Endothelial cell of umbilical vein (primary cell): ENCODE data around the gene CHIT1. TPM values are rescaled to one million over a fixed set of nuclear protein-coding genes. Genes with fewer than 3 reads are reported as not detected.
A peak's percentile ranks its signal among the peaks of the same experiment; 100 is the strongest.

ENCODE experiments used
- BruUV-seq: library from RNA; stranded (reverse); fragments of 400-500 nt; replicated peaks from 2 replicates; lab custom pipeline; 2021; lab: Mats Ljungman, UMichigan
- CTCF ChIA-PET: fragments of 300-600, 350-600 bp; sonication (Branson Sonifier 250); formaldehyde crosslinking; loops from one replicate; lab custom pipeline; 2021; ENCODE audit warnings: antibody characterized with exemption, inconsistent platforms; lab: Charles Lee
- POLR2A ChIA-PET: fragments of 300-600, 350-600 bp; sonication (Branson Sonifier 250); formaldehyde crosslinking; loops from one replicate; lab custom pipeline; 2021; ENCODE audit warnings: antibody characterized with exemption, inconsistent platforms; lab: Charles Lee
- DNase-seq: peaks from one replicate; pipeline ENCODE4 v3.0.0-alpha.2; 2011; ENCODE audit warnings: low read depth, low spot score
- FAIRE-seq: peaks from 2 replicates; lab custom pipeline; 2011; peaks lifted over from hg19 to GRCh38; lab: Jason Lieb, UNC
- H2AFZ ChIP-seq: 2 replicates; pipeline ENCODE4 v1.6.0; 2012; ENCODE audit warnings: low read depth, low read length, control low read depth, inconsistent platforms
- H3K27ac ChIP-seq: 2 replicates; pipeline ENCODE4 v1.5.1; 2011; ENCODE audit warnings: low read depth, mild to moderate bottlenecking, control low read depth, low read length, moderate library complexity; ENCODE audit not compliant: insufficient read depth
- H3K27me3 ChIP-seq, 2 experiments: 2 replicates each; pipeline versions ENCODE4 v1.6.0 to v1.6.1; 2011; ENCODE audit warnings: low read length in 2 of 2, mixed read lengths in 1 of 2; ENCODE audit not compliant: control insufficient read depth in 2 of 2, insufficient read depth in 2 of 2
- H3K36me3 ChIP-seq, 2 experiments: 2 replicates in 1 of 2; 3 replicates in 1 of 2; pipeline ENCODE4 v1.5.1; 2011; ENCODE audit warnings: low read length in 2 of 2, mild to moderate bottlenecking in 1 of 2, moderate library complexity in 1 of 2; ENCODE audit not compliant: control insufficient read depth in 2 of 2, insufficient read depth in 2 of 2; ENCODE audit errors: extremely low read depth in 1 of 2
- H3K4me1 ChIP-seq: 3 replicates; pipeline ENCODE4 v1.5.1; 2011; ENCODE audit warnings: mild to moderate bottlenecking, low read length; ENCODE audit not compliant: control insufficient read depth, insufficient read depth; ENCODE audit errors: extremely low read depth
- H3K4me2 ChIP-seq: 2 replicates; pipeline ENCODE4 v1.6.1; 2011; ENCODE audit warnings: low read length, control low read depth, mixed read lengths; ENCODE audit not compliant: insufficient read depth
- H3K4me3 ChIP-seq, 3 experiments: fragments of 200-600 bp in 1 of 3; sonication (generic), shearing (Covaris generic) in 1 of 3; replicated peaks in 1 of 3; 2 replicates each; pipeline ENCODE4 v1.5.1; 2011 to 2016; ENCODE audit warnings: control low read depth in 3 of 3, low read length in 3 of 3, mild to moderate bottlenecking in 2 of 3, inconsistent platforms in 1 of 3, low read depth in 1 of 3, moderate library complexity in 1 of 3; ENCODE audit not compliant: insufficient read depth in 1 of 3
- H3K79me2 ChIP-seq: 2 replicates; pipeline ENCODE4 v1.6.0; 2012; ENCODE audit warnings: low read length, inconsistent platforms; ENCODE audit not compliant: control insufficient read depth, insufficient read depth
- H3K9ac ChIP-seq: replicated peaks from 2 replicates; pipeline ENCODE3; 2011; ENCODE audit warnings: low read length, control low read depth; ENCODE audit not compliant: insufficient read depth; ENCODE audit errors: extremely low read depth
- H3K9me1 ChIP-seq: replicated peaks from 3 replicates; pipeline ENCODE4 v1.6.0; 2011; ENCODE audit warnings: mild to moderate bottlenecking, low read length; ENCODE audit not compliant: control insufficient read depth, insufficient read depth; ENCODE audit errors: extremely low read depth
- H3K9me3 ChIP-seq: replicated peaks from 2 replicates; pipeline ENCODE4 v1.5.1; 2012; ENCODE audit warnings: low read length, inconsistent platforms; ENCODE audit not compliant: control insufficient read depth, insufficient read depth
- H4K20me1 ChIP-seq: replicated peaks from 2 replicates; pipeline ENCODE3; 2011; ENCODE audit warnings: mild to moderate bottlenecking, low read length; ENCODE audit not compliant: control insufficient read depth, insufficient read depth; ENCODE audit errors: extremely low read depth
- FOS ChIP-seq: IDR thresholded peaks from 2 replicates; pipeline ENCODE4 v1.6.1; 2011; ENCODE audit warnings: mild to moderate bottlenecking, low read length, moderate library complexity, borderline replicate concordance; ENCODE audit not compliant: insufficient read depth
- GATA2 ChIP-seq: IDR thresholded peaks from 2 replicates; pipeline ENCODE4 v1.7.0; 2011; ENCODE audit warnings: low read depth, mild to moderate bottlenecking, moderate library complexity, mixed read lengths, low read length; ENCODE audit not compliant: insufficient read length, insufficient read depth
- JUN ChIP-seq: IDR thresholded peaks from 2 replicates; pipeline ENCODE4 v1.6.1; 2011; ENCODE audit warnings: borderline replicate concordance, low read depth; ENCODE audit not compliant: insufficient read length, insufficient read depth
- MYC ChIP-seq: IDR thresholded peaks from one replicate; pipeline ENCODE4 v1.6.1; 2011; ENCODE audit warnings: mild to moderate bottlenecking, low read depth, low read length
- dilution Hi-C: fragments of 300-500 bp; cut with MboI; formaldehyde crosslinking; loops from one replicate; pipeline ENCODE4 v1.15.0; 2019; ENCODE audit warnings: low sequenced_read_pairs; ENCODE audit not compliant: extremely low pct_ligation_motif_present
- intact Hi-C: fragments of 100-400 bp; cut with micrococcal nuclease; formaldehyde crosslinking; loops from one replicate; pipeline ENCODE4 v1.10.0; 2022
- polyA plus RNA-seq, 4 experiments: library from polyadenylated mRNA; depleted of rRNA in 3 of 4; stranded (reverse) in 3 of 4; unstranded in 1 of 4; fragments of >200 nt; gene quantifications; 2 replicates each; pipeline versions ENCODE4 v1.2.1 to v1.2.3, GENCODE V29; 2011 to 2012; ENCODE audit warnings: missing spikeins in 1 of 4
- total RNA-seq: library from RNA; stranded (reverse); gene quantifications from 2 replicates; pipeline ENCODE4 v1.2.3, GENCODE V29; 2021

Gene CHIT1
- total and polyA plus RNA-seq, 2 donors (not counting 3 experiments of a cell fraction or from before 2014, with no cell fraction given): not detected

- no peaks in the 10 kb centered on the region for H4K20me1 ChIP-seq
- no peak overlapping the region for H3K9ac ChIP-seq
- H3K36me3 ChIP-seq: no peaks in the 10 kb centered on the region
- no peak overlapping the region for H3K4me3 ChIP-seq
- H2AFZ ChIP-seq: no peak overlapping the region
- intact Hi-C loops: no loop called here
- H3K27me3 ChIP-seq: no peaks in the 10 kb centered on the region
- no peak for TF ChIP-seq JUN
- no peak for TF ChIP-seq FOS
- no peak for TF ChIP-seq MYC
- no peak for TF ChIP-seq GATA2
- no peak overlapping the region for H3K27ac ChIP-seq
- BruUV-seq: no TSS peak
- ChIA-PET CTCF (interaction anchor here (1.8 to 3.6 kb wide), 2 partner anchors 38 to 60 kb away, joined by 7 to 17 read pairs; no protein-coding TSS in a partner anchor), POLR2A (no interaction called here)
- FAIRE-seq: no peak
- no peaks in the 10 kb centered on the region for H3K9me3 ChIP-seq
- H3K4me2 ChIP-seq: no peak overlapping the region
- dilution Hi-C loops: no loop called here
- H3K79me2 ChIP-seq: no peaks in the 10 kb centered on the region
- H3K4me1 ChIP-seq: peaks cover 6% of the 10 kb centered on the region
- H3K9me1 ChIP-seq: no peaks in the 10 kb centered on the region
- no peak for DNase-seq
Measured at GRCh38 chr1:203178083-203178482, 51.4 kb downstream of the CHIT1 start.

GRCh38 chr1:203177470-203178039, 51.9 kb downstream of the CHIT1 start:
- TF ChIP-seq FOS: peak; percentile 59
- no peak for TF ChIP-seq JUN
- ChIA-PET POLR2A (no interaction called here), CTCF (interaction anchor here (1.2 to 3.6 kb wide), 2 partner anchors 60 to 138 kb away, joined by 4 to 17 read pairs; no protein-coding TSS in a partner anchor)
- Histone ChIP-seq H3K9me3 (no peaks in the 10 kb centered on the region), H3K4me1 (peaks cover 6% of the 10 kb centered on the region), H3K27ac (no peak overlapping the region), H3K79me2 (no peaks in the 10 kb centered on the region), H4K20me1 (no peaks in the 10 kb centered on the region), H3K36me3 (no peaks in the 10 kb centered on the region), H2AFZ (no peak overlapping the region), H3K4me3 (no peak overlapping the region), H3K9me1 (no peaks in the 10 kb centered on the region), H3K9ac (no peak overlapping the region), H3K27me3 (no peaks in the 10 kb centered on the region), H3K4me2 (no peak overlapping the region)
- FAIRE-seq (no peak), DNase-seq (no peak)
- intact Hi-C loops (no loop called here), dilution Hi-C loops (no loop called here)
- BruUV-seq: no TSS peak
